LNCAP (cell line): ENCODE data around the gene TUBB1.

Experiments used
- TF ChIP-seq, protein P1 (sequence below): fragments of 450-650 bp; IDR thresholded peaks from 2 replicates; pipeline ENCODE4 v1.5.1; 2017; ENCODE audit warnings: mild to moderate bottlenecking

Gene TUBB1

GRCh38 chr20:59063358-59064213 lies 44.4 kb downstream of the TUBB1 start:
- TF ChIP-seq, protein P1, sequence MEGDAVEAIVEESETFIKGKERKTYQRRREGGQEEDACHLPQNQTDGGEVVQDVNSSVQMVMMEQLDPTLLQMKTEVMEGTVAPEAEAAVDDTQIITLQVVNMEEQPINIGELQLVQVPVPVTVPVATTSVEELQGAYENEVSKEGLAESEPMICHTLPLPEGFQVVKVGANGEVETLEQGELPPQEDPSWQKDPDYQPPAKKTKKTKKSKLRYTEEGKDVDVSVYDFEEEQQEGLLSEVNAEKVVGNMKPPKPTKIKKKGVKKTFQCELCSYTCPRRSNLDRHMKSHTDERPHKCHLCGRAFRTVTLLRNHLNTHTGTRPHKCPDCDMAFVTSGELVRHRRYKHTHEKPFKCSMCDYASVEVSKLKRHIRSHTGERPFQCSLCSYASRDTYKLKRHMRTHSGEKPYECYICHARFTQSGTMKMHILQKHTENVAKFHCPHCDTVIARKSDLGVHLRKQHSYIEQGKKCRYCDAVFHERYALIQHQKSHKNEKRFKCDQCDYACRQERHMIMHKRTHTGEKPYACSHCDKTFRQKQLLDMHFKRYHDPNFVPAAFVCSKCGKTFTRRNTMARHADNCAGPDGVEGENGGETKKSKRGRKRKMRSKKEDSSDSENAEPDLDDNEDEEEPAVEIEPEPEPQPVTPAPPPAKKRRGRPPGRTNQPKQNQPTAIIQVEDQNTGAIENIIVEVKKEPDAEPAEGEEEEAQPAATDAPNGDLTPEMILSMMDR = no peak

- TF ChIP-seq, protein P1 = no peak
These were observed 45.0 kb downstream of the TUBB1 start for GRCh38 chr20:59064214-59064722.

GRCh38 chr20:59068534-59068933 lies 49.3 kb downstream of the TUBB1 start:
- TF ChIP-seq, protein P1 = no peak

- TF ChIP-seq, protein P1 = no peak
These were observed 49.8 kb downstream of the TUBB1 start for GRCh38 chr20:59069026-59069425.

GRCh38 chr20:59071216-59071615 lies 52.0 kb downstream of the TUBB1 start:
- TF ChIP-seq, protein P1 = no peak

- TF ChIP-seq, protein P1 = no peak
These were observed 54.4 kb downstream of the TUBB1 start for GRCh38 chr20:59073582-59073981.

DNA sequence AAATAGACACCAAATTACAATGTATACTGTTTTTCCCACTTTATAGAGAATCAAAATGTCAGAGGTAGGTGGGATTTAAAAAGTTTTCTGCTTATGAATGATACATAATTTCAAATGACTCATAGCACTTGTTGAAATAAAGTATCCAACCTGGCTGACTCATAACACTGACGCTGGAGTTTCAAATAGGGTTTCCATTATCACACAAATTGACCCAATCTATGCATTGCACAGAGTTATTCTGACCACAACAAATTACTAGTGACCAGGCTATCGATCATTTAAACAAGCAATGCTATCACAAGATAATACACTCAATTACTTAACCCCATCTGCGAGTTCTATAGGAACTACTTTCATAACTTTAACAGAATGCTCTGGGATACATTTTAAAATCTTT lies 55.2 kb downstream of the TUBB1 start:
- TF ChIP-seq, protein P1 = no peak
